HG03060 (cell line): ENCODE measurements around the gene COBL.

Experiments
- ATAC-seq: cut with Tn5 transposase; IDR thresholded peaks from one replicate; pipeline ENCODE4 v1.9.1; 2021; ENCODE audit warnings: low read depth, moderate number of reproducible peaks; ENCODE audit not compliant: unreplicated experiment

COBL gene

GRCh38 chr7:51308265-51308664 is 8.3 kb downstream of the COBL start:
- no peak for ATAC-seq

DNA sequence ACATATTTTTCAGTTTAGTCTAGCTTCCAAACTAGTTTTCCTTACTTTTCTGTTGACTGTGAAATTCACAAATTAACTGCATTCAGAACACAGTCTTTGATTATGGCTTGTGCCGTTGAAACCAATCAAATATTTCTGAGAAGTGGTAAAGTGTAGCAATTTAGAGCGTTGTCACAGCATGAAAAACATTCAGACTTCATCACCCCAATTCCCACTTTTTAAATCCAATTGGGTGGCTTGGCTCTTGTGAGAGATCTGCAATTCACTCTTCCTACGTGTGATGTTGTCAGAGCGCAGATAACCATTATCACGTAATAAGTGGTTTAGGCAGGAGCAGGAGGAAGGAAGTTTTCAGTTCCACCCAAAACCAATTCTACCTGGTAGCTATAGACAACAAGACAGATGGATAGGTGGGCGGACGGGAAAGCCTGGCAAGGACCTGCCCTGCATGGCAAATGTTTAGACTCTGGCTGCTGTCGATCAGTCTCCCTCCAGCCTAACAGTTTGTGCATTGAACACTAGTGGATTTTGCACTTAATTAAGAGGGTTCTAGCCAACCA is 8.9 kb downstream of the COBL start:
- no peak for ATAC-seq

- no peak for ATAC-seq
Measured at GRCh38 chr7:51306761-51307160, 9.8 kb downstream of the COBL start.

- ATAC-seq = no peak
Measured at GRCh38 chr7:51304729-51305128, 11.9 kb downstream of the COBL start.

DNA sequence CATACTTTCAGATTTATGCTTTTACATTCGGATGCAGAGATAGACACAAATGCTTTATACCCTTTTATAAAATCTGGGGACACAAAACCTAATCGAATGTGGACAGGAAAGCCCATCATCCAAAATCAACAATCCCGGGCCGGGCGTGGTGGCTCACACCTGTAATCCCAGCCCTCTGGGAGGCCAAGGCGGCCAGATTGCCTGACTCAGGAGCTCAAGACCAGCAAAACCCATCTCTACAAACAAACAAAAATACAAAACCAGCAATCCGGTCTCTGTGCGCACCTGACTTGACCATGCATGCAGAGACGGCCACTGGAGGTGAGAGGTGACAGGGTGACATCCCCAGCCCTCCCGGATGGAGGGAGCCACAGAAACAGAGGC is 13.5 kb downstream of the COBL start:
- ATAC-seq = no peak

GRCh38 chr7:51301806-51302205 is 14.8 kb downstream of the COBL start:
- ATAC-seq = no peak

GRCh38 chr7:51300762-51301674 is 15.6 kb downstream of the COBL start:
- ATAC-seq = no peak

- no peak for ATAC-seq
Measured at GRCh38 chr7:51299391-51300133, 17.0 kb downstream of the COBL start.

DNA sequence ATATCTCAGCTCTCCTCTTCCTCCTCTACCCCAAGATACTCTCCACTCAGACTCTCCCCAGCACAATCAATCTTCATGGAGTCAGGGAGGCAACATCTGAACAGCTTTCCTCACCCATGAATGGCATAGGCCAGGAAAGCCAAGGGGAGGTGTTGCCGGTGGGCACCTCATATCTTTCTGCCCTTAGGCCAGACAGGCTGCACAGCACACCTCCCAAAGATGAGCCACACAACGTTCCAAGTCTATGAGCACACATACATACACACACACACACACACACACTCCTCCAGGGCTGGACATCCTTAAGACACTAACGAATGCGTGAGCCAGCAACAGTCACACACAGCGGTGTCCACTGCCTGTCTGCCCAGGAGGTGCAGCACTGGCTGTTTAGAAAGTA is 17.7 kb downstream of the COBL start:
- ATAC-seq = no peak

- ATAC-seq = no peak
Measured at GRCh38 chr7:51297986-51298385, 18.6 kb downstream of the COBL start.

GRCh38 chr7:51295440-51296245 is 21.0 kb downstream of the COBL start:
- ATAC-seq = no peak

GRCh38 chr7:51292596-51292995 is 24.0 kb downstream of the COBL start:
- ATAC-seq = no peak

DNA sequence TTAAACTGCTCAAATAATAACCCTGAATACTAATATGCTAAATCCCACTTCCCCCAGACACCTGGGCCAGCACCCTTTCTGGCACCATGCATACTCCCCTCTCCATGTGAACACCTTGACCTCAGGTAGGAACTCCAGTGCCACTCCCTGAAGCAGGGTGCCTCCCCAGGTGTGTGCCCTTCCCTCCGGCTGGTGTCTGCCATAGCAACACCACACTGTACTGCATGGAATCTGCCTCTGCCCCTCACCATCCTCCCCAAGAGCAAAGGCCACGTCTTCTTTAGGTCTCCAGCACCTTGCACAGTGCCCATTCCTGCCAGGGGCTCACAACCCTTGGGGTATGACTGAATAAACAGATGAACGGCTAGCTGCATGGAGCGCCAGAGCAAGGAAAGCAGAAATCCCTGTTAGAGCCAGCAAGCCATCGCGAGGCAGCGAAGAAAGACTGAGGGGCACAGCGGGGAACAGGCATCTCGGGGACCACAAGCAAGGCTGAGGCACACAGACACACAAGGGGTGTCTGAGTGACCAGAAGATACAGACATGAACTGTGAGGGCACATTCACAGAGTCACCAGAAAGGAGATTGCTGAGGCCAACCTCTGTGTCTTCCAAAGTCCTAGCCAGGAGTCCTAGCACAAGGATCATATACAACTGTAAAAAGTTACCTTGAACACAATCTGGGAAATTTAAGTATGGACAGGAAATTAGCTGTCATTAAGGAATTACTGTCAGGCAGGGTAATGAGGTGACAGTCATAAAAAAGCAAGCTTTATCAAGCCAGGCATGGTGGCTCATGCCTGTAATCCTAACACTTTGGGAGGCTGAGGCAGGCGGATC is 25.7 kb downstream of the COBL start:
- no peak for ATAC-seq

- ATAC-seq = no peak
Measured at GRCh38 chr7:51290304-51290637, 26.3 kb downstream of the COBL start.

- ATAC-seq = no peak
Measured at GRCh38 chr7:51289623-51290303, 26.8 kb downstream of the COBL start.

- ATAC-seq = no peak
Measured at GRCh38 chr7:51288896-51289622, 27.6 kb downstream of the COBL start.

DNA sequence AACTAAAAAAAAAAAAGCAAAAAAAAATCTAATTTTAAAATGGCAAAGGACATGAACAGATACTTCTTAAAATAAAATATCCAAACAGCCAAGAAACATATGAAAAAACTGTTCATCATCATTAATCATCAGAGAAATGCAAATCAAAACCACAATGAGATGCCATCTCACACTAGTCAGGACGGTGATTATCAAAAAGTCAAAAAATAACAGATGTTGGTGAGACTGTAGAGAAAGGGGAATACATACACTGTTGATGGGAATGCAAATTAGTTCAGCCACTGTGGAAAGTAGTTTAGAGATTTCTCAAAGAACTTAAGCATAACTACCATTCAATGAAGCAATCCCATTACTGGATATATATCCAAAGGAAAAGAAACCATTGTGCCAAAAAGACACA is 30.2 kb downstream of the COBL start:
- ATAC-seq = no peak

DNA sequence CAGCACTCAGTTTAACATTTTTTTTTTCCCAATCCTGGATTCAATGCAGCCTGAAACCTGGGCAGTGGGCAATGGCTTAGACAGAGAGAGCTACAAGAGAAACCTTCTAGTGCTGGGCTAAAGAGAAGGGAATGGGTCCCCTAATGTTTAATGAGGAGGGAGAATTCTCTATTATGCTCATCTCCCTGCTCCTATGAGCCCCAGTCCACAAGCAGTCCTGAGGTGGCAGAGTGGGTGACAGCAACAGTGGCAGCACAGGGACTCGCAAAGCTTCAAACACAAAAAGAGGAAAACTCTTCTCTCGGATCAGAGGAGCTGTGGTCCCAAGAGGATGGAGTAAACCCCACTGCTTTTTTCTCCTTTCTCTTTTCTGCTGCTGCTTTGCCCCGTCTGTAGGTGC is 36.5 kb downstream of the COBL start:
- ATAC-seq = no peak
